Muscle layer of duodenum (tissue), 2 donors: ENCODE data around the gene NUB1.

ENCODE experiments used
- H3K27ac ChIP-seq: one replicate; pipeline ENCODE4 v1.7.0; 2013; ENCODE audit warnings: mild to moderate bottlenecking, low read length
- H3K27me3 ChIP-seq: one replicate; pipeline ENCODE4 v1.7.0; 2013; ENCODE audit warnings: low read depth, mild to moderate bottlenecking, control low read depth, low read length
- H3K36me3 ChIP-seq, 2 donors: one replicate each; pipeline ENCODE4 v1.7.0; 2013; ENCODE audit warnings: low read length in 2 of 2, control low read depth in 1 of 2, mild to moderate bottlenecking in 1 of 2; ENCODE audit not compliant: insufficient read depth in 2 of 2, control insufficient read depth in 1 of 2
- H3K4me1 ChIP-seq, 2 donors: one replicate each; pipeline ENCODE4 v1.7.0; 2013; ENCODE audit warnings: low read length in 2 of 2, mild to moderate bottlenecking in 2 of 2, control low read depth in 1 of 2, moderate library complexity in 1 of 2; ENCODE audit not compliant: insufficient read depth in 2 of 2, control insufficient read depth in 1 of 2
- H3K4me3 ChIP-seq, 2 donors: one replicate each; pipeline ENCODE4 v1.7.0; 2013; ENCODE audit warnings: low read length in 2 of 2, low read depth in 1 of 2, mild to moderate bottlenecking in 1 of 2
- H3K9me3 ChIP-seq, 2 donors: one replicate each; pipeline ENCODE4 v1.7.0; 2013; ENCODE audit warnings: low read length in 2 of 2, control low read depth in 1 of 2, mild to moderate bottlenecking in 1 of 2; ENCODE audit not compliant: control insufficient read depth in 1 of 2
- donor health status: healthy.

NUB1 gene

DNA sequence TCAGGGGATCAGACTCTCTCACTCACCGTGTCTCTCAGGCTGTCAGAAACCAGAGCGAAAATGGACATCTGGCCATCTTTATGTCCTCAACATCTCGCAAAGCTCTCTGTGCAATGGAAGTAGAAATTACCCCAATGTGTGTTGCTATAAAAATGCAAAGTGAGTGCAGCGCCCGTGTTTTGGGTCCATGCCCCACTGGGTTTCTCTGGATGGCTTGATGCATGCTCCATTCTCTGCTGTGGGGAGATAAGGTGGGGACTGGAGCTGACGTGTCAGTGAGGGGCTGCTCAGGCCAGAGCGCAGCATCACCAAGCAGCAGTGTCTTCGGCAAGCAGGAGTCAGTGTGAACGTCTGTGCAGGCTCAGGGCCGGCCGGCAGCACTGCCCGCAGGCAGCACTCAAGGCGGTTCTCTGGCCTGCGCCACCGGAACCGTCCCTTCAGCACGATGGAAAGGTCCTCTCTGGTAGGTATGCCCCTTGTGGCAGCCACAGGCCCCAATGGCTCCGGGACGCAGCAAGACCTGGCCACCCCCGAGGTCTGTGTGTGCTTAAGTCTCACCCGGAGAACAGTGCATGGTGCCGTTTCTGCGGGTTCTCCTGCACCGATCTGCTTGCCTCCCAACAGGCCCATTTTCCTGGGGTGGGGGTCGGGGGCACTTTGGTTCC is 38.1 kb downstream of the NUB1 start:
- Histone ChIP-seq H3K4me3 (no peak overlapping the region), H3K36me3 (peaks cover 20 to 37% of the 10 kb centered on the region in 2 donors), H3K27ac (no peak overlapping the region), H3K27me3 (peaks cover 12% of the 10 kb centered on the region), H3K9me3 (no peaks in the 10 kb centered on the region), H3K4me1 (peaks cover 0 to 15% of the 10 kb centered on the region in 2 donors)

GRCh38 chr7:151380199-151381097 is 38.8 kb downstream of the NUB1 start:
- Histone ChIP-seq H3K36me3 (peaks cover 20 to 32% of the 10 kb centered on the region in 2 donors), H3K27me3 (peaks cover 12% of the 10 kb centered on the region), H3K27ac (no peak overlapping the region)

DNA sequence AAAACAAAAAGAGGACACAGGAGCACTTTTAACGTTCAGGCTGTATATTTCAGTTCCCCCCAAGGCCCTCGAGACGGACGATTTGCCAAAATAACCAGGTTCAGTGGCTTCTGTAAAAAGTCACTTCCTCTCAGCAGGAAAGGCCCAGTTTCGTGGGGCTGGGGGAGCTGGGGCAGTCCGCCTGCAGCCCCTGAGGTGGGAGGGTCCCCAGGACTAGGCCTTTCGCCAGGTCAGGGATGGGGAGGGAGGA is 39.4 kb downstream of the NUB1 start:
- H3K4me3 ChIP-seq = peak overlapping the region in 1 of 2 donors; percentile 60

More at GRCh38 chr7:151380199-151381097, 38.8 kb downstream of the NUB1 start:
- H3K9me3 ChIP-seq = no peaks in the 10 kb centered on the region
- H3K4me3 ChIP-seq = no peak overlapping the region
- peaks cover 0 to 15% of the 10 kb centered on the region in 2 donors for H3K4me1 ChIP-seq

GRCh38 chr7:151381348-151382078 is 39.9 kb downstream of the NUB1 start:
- peaks cover 0 to 15% of the 10 kb centered on the region in 2 donors for H3K4me1 ChIP-seq

More for the DNA sequence above, 39.4 kb downstream of the NUB1 start:
- Histone ChIP-seq H3K9me3 (no peaks in the 10 kb centered on the region), H3K4me1 (peaks cover 0 to 15% of the 10 kb centered on the region in 2 donors), H3K27ac (no peak overlapping the region), H3K27me3 (peaks cover 12% of the 10 kb centered on the region), H3K36me3 (peaks cover 18 to 27% of the 10 kb centered on the region in 2 donors)

GRCh38 chr7:151382079-151382885 is 40.7 kb downstream of the NUB1 start:
- Histone ChIP-seq H3K4me3 (peak overlapping the region in 1 of 2 donors; percentile 60), H3K9me3 (no peaks in the 10 kb centered on the region), H3K36me3 (peaks cover 6 to 14% of the 10 kb centered on the region in 2 donors), H3K27me3 (peaks cover 12% of the 10 kb centered on the region), H3K27ac (no peak overlapping the region), H3K4me1 (peaks cover 0 to 15% of the 10 kb centered on the region in 2 donors)

More at GRCh38 chr7:151381348-151382078, 39.9 kb downstream of the NUB1 start:
- no peaks in the 10 kb centered on the region for H3K9me3 ChIP-seq
- H3K4me3 ChIP-seq = peak overlapping the region in 1 of 2 donors; percentile 60
- H3K27ac ChIP-seq = no peak overlapping the region
- peaks cover 13 to 22% of the 10 kb centered on the region in 2 donors for H3K36me3 ChIP-seq
- H3K27me3 ChIP-seq = peaks cover 12% of the 10 kb centered on the region

DNA sequence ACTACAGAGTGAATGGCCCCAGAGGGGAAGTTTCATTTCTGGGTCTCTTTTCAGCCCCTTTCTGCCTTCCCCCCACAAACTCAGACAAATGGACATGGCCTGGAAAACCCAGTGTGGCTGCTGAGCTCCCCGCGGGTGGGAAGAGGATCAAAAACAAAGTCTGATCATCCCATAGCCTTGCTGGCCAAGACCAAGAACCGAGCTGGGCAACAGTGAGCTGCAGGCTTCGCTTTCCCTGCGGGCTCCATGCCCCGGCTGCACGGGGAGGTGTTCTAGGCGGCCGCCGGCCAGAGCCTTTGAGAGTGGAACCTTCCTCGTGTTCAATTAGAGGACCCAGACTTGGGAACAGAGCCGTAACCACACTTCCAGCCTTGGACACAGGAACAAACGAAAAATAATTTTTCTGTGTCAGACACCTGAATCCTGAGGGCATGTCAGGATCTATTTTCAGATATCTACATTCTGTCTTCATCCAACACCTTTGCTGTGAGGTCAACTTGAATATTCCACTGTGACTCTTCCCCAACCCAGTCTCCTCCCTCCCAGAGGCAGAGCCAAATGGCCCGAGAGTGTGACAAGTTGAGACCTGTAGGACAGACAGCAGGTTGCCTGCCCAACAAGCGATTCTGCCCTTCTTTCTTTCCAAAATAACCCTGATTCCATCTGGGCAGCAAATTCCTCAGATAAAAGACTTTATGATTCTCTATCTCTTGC is 42.2 kb downstream of the NUB1 start:
- Histone ChIP-seq H3K36me3 (peaks cover 0 to under 1% of the 10 kb centered on the region in 2 donors), H3K9me3 (no peaks in the 10 kb centered on the region), H3K27me3 (peaks cover 12% of the 10 kb centered on the region), H3K4me1 (peaks cover 0 to 15% of the 10 kb centered on the region in 2 donors), H3K4me3 (no peak overlapping the region), H3K27ac (no peak overlapping the region)

- H3K36me3 ChIP-seq = no peaks in the 10 kb centered on the region
- H3K4me1 ChIP-seq = peaks cover 0 to 15% of the 10 kb centered on the region in 2 donors
- no peaks in the 10 kb centered on the region for H3K9me3 ChIP-seq
- no peak overlapping the region for H3K4me3 ChIP-seq
- peaks cover 12% of the 10 kb centered on the region for H3K27me3 ChIP-seq
- H3K27ac ChIP-seq = no peak overlapping the region
Observed at GRCh38 chr7:151384352-151384697, 42.7 kb downstream of the NUB1 start.

DNA sequence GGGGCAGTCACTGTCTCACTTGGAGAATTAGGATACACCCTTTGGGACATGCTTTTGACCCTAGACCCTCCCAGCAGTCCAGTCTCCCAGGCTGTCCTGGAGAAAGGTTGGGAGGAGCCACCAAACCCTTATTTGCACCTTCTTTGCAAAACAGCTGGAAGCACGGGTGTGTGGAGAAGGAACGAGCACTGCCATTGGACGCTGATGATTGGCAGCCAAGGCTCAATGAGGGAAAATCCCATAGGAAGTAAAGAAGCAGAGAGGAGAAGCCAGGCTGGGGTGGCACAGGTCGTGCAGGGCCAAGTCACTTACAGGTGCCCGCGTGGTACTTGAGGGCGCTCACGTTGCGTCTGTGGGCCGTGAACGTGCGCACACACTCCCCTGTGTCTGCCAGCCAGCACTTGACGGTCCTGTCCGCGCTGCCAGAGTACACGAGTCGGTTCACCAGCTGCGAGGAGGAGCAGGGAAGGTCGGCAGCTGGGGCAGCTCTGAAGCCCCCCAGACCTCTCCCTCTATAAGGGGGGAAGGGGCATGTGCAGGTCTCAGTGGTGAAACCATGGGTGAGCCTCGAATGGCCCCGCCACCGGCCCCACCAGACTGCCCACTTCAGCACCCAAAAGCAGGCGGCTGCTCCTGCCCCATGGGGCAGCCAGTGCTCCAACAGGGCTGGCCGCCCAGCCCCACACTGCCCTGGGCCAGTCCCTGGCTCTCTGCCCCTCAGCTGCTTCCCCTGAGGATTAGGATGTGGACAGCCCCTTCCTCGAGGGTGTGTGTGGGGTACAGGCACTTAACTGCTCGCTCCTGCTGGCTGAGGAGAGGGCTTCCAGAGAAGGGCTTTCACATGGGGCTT is 43.4 kb downstream of the NUB1 start:
- Histone ChIP-seq H3K27me3 (peaks cover 12% of the 10 kb centered on the region), H3K4me3 (no peak overlapping the region), H3K4me1 (peaks cover 0 to 15% of the 10 kb centered on the region in 2 donors), H3K36me3 (no peaks in the 10 kb centered on the region), H3K9me3 (no peaks in the 10 kb centered on the region), H3K27ac (no peak overlapping the region)

DNA sequence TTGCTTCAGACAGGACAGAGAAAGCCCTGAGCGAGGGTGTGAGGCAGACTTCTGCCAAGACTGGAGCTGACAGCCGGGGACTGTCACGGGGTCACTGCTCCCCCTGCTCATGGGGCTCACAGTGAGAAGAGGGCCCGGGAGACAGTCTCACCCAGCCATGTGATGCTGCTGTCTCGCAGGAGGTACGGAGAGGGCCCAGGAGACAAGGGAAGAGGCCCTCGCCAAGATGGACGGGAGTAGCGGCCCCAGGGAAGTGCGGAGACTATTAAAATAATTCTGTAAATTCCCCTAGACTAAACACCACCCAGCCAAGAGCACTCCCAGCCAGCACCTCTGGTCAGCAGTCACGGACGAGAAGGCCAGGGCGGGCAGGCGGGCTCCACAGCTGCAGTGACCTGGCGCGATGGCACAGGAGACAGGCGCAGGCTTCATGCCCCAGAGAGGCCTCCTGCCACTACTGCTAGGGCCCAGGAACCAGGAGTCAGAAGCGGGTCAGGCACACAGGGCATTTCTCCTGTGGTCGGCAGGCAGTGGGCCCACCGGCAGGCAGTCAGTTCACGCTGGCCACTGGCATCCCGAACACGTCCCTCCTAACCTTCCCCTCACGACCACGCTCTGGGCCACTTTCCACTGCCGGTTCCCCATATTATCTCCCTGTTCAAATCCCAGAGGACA is 44.2 kb downstream of the NUB1 start:
- Histone ChIP-seq H3K27ac (no peak overlapping the region), H3K4me1 (peaks cover 0 to 15% of the 10 kb centered on the region in 2 donors), H3K36me3 (no peaks in the 10 kb centered on the region), H3K9me3 (no peaks in the 10 kb centered on the region), H3K27me3 (peaks cover 12% of the 10 kb centered on the region), H3K4me3 (no peak overlapping the region)
